Spleen (tissue), 11 donors: ENCODE measurements around the gene KRTAP9-9. TPM values are rescaled to one million over a fixed set of nuclear protein-coding genes. Genes with fewer than 3 reads are reported as not detected.
"Not testable (repeated sequence)": the region's sequence is repeated elsewhere in the genome, so short reads cannot be mapped to it uniquely, and the experiment has no call there.

Experiments
- DNase-seq: peaks from one replicate; pipeline ENCODE4 v3.0.0-alpha.2; 2020
- H3K27ac ChIP-seq, 8 donors: fragments of 200-600 bp; sonication (generic) in 7 of 8; 1 replicate in 4 of 8; 2 replicates in 4 of 8; pipeline versions ENCODE4 v1.5.0 to v1.8.0; 2016 to 2021; ENCODE audit warnings: inconsistent platforms in 4 of 8, mild to moderate bottlenecking in 4 of 8, moderate library complexity in 1 of 8
- H3K27me3 ChIP-seq, 7 donors: fragments of 200-600 bp; sonication (generic) in 6 of 7; replicated peaks in 1 of 7; 1 replicate in 4 of 7; 2 replicates in 3 of 7; pipeline versions ENCODE4 v1.5.0 to v1.8.0; 2016 to 2021; ENCODE audit warnings: inconsistent platforms in 3 of 7, mild to moderate bottlenecking in 1 of 7
- H3K36me3 ChIP-seq, 6 donors: fragments of 200-600 bp; sonication (generic) in 5 of 6; 1 replicate in 4 of 6; 2 replicates in 2 of 6; pipeline versions ENCODE4 v1.5.0 to v1.8.0; 2016 to 2021; ENCODE audit warnings: inconsistent platforms in 2 of 6
- H3K4me1 ChIP-seq, 6 donors: fragments of 200-600 bp; sonication (generic) in 5 of 6; 1 replicate in 3 of 6; 2 replicates in 3 of 6; pipeline versions ENCODE4 v1.5.0 to v1.8.0; 2016 to 2021; ENCODE audit warnings: inconsistent platforms in 3 of 6
- H3K4me3 ChIP-seq, 8 donors: fragments of 200-600 bp; sonication (generic) in 7 of 8; 1 replicate in 4 of 8; 2 replicates in 4 of 8; pipeline versions ENCODE4 v1.5.0 to v1.8.0; 2016 to 2021; ENCODE audit warnings: inconsistent platforms in 4 of 8, mild to moderate bottlenecking in 4 of 8, moderate library complexity in 2 of 8
- H3K9me3 ChIP-seq, 8 donors: fragments of 200-600 bp; sonication (generic) in 7 of 8; 1 replicate in 4 of 8; 2 replicates in 4 of 8; pipeline versions ENCODE4 v1.5.0 to v1.8.0; 2016 to 2021; ENCODE audit warnings: inconsistent platforms in 4 of 8
- POLR2A ChIP-seq, 3 donors: fragments of 450-650 bp; IDR thresholded peaks; one replicate each; pipeline ENCODE4 v1.5.1; 2017; ENCODE audit warnings: antibody characterized with exemption in 3 of 3, mild to moderate bottlenecking in 1 of 3
- POLR2AphosphoS5 ChIP-seq, 3 donors: sonication (generic); formaldehyde crosslinking; IDR thresholded peaks; one replicate each; pipeline ENCODE4 v1.5.1; 2017; ENCODE audit warnings: antibody characterized with exemption in 3 of 3
- WGBS, 5 donors: extraction: QIAGEN DNeasy Blood & Tissue Kit in 3 of 5; methylation state at CpG; one replicate each; pipeline versions ENCODE4 v1.1.5 to v1.1.7; 2013 to 2018; 5-methylcytosine and 5-hydroxymethylcytosine counted together
- intact Hi-C: fragments of 100-400 bp; cut with DNase I; formaldehyde crosslinking; loops from one replicate; pipeline ENCODE4 v1.15.0; 2023; ENCODE audit warnings: low total_unique reads
- polyA plus RNA-seq, 3 donors: library from polyadenylated mRNA; stranded (reverse); fragments of 200-250 nt; gene quantifications; one replicate each; pipeline ENCODE4 v1.2.1, GENCODE V29; 2013
- total RNA-seq, 7 donors: library from RNA; depleted of rRNA in 3 of 7; stranded (reverse); fragments of >200 nt in 3 of 7; fragmentation: NEBNext Ultra II Directional in 4 of 7; extraction: Animal tissue kit (Norgen Biotek cat#: 25700) in 4 of 7; gene quantifications; one replicate each; pipeline versions ENCODE4 v1.1.0 to v1.2.1, GENCODE V29; 2016 to 2021
- TF ChIP-seq, protein P1 (sequence below), 11 experiments: fragments of 200-600 bp in 7 of 11; fragments of 450-650 bp in 4 of 11; sonication (generic) in 4 of 11; IDR thresholded peaks in 8 of 11; conservative IDR thresholded peaks in 3 of 11; 1 replicate in 7 of 11; 2 replicates in 4 of 11; pipeline versions ENCODE4 v1.4.0 to v1.8.0; 2016 to 2021; ENCODE audit warnings: antibody characterized with exemption in 11 of 11, inconsistent platforms in 4 of 11, mild to moderate bottlenecking in 1 of 11
- donor health status: healthy with polysubstance abuse.
- donor health status: DM: no; HTN: no; CAD: no; lungs with moderate emphysema.
- donor health status: DM: no; HTN: no; CAD: no.
- donor health status: Bipolar disorder and iron deficiency.
- donor health status: healthy.
- donor health status: DM: no; HTN: no; CAD: no.
- donor health status: DM: yes; HTN: yes; CAD: no.

KRTAP9-9 gene
- total and polyA plus RNA-seq, 10 donors, result not detected

DNA sequence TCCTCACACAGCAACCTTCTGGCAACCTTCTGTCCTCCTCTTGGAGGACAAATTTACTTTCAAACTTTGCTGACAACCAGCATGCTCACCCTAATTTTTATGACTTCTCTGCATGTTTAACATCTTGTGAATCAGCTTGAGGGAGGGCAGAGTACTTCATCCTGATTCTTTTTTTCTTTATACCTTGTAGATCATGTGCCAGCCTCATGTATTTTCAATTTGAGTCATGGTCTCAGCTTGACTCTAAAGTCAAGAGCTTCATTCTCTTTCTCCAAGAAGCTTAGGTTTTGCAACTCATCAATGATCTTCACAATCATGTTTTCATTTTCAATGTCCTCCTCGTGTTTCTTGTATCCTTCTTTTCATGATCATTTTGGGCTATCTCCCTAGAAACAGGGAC, 16.7 kb downstream of the KRTAP9-9 start:
- no peak for DNase-seq
- Histone ChIP-seq H3K4me1 (no peaks in the 10 kb centered on the region), H3K27ac (no peak overlapping the region), H3K27me3 (peaks cover 0 to 4% (median 0%) of the 10 kb centered on the region in 7 donors), H3K36me3 (no peaks in the 10 kb centered on the region), H3K4me3 (no peak overlapping the region), H3K9me3 (no peaks in the 10 kb centered on the region)
- intact Hi-C loops, result no loop called here
- TF ChIP-seq POLR2A (IDR thresholded peaks at IDR 0.05) (no peak), POLR2AphosphoS5 (IDR thresholded peaks at IDR 0.05) (no peak)
- TF ChIP-seq, protein P1, sequence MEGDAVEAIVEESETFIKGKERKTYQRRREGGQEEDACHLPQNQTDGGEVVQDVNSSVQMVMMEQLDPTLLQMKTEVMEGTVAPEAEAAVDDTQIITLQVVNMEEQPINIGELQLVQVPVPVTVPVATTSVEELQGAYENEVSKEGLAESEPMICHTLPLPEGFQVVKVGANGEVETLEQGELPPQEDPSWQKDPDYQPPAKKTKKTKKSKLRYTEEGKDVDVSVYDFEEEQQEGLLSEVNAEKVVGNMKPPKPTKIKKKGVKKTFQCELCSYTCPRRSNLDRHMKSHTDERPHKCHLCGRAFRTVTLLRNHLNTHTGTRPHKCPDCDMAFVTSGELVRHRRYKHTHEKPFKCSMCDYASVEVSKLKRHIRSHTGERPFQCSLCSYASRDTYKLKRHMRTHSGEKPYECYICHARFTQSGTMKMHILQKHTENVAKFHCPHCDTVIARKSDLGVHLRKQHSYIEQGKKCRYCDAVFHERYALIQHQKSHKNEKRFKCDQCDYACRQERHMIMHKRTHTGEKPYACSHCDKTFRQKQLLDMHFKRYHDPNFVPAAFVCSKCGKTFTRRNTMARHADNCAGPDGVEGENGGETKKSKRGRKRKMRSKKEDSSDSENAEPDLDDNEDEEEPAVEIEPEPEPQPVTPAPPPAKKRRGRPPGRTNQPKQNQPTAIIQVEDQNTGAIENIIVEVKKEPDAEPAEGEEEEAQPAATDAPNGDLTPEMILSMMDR (IDR thresholded peaks at IDR 0.05 in 8 of 11, conservative IDR thresholded peaks at IDR 0.05 in 3 of 11), result no peak
- 32 to 68% (median 50%) methylated on average over 1 of the region's 1 CpG; no CpG with 5 or more reads in 2 of the 5 donors for WGBS, 5 donors

DNA sequence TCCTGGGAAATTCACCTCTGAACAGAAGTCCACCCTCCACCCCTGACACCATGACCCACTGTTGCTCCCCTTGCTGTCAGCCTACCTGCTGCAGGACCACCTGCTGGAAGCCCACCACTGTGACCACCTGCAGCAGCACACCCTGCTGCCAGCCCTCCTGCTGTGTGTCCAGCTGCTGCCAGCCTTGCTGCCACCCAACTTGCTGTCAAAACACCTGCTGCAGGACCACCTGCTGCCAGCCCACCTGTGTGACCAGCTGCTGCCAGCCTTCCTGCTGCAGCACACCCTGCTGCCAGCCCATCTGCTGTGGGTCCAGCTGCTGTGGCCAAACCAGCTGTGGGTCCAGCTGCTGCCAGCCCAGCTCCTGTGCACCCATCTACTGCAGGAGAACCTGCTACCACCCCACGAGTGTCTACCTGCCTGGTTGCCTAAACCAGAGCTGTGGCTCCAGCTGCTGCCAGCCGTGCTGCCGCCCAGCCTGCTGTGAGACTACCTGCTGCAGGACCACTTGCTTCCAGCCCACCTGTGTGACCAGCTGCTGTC, 20.5 kb downstream of the KRTAP9-9 start, which contains the start of gene KRTAP9-7:
Gene KRTAP9-7, plus strand, starts transcription at position 51 of the 543 bp plus-strand sequence. Its CDS starts 0 bp downstream, at position 51.
- not testable (repeated sequence) for H3K27ac ChIP-seq, DNase-seq

DNA sequence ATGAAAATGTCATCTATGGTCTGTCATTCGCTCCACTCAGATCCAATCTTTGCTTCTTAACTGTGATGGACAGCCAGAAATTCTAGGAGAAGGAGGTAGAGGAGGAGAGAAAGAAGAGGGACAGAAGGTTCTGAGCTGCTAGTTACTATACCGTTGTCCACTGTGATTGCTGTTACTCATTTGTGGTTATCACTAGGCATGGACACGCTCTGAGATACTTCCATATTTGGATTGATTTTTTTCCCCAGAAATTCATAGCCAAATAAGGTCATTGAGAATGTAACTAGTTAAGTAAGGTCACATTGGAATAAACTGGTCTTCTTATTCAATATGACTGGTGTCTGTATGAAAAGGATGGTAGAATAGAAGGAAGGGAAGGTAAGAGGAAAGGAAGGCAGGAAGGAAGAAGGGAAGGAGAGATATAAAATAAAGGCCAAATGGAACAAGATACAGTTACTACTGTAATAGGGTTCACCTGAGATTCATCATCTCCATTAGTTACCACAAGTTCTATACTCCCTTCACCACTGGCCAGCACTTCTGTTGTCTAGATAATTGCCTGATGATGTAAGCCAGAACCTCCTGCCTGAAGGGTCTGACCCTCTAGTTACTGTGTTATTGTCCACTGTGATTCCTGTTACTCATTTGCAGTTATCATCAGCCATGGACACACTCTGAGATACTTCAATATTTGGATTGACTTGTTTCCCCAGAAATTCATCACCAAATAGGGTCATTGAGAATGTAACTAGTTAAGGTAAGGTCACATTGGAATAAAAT, 23.2 kb downstream of the KRTAP9-9 start:
- Histone ChIP-seq H3K36me3 (no peaks in the 10 kb centered on the region), H3K9me3 (peaks cover 0 to 2% (median 0%) of the 10 kb centered on the region in 8 donors), H3K27ac (no peak overlapping the region), H3K4me1 (no peaks in the 10 kb centered on the region), H3K4me3 (no peak overlapping the region), H3K27me3 (peaks cover 0 to 4% (median 0%) of the 10 kb centered on the region in 7 donors)
- WGBS, 5 donors, result 77 to 95% (median 91%) methylated on average over 3 of the region's 3 CpGs
- no peak for DNase-seq
- TF ChIP-seq, protein P1 (IDR thresholded peaks at IDR 0.05 in 8 of 11, conservative IDR thresholded peaks at IDR 0.05 in 3 of 11), result no peak
- TF ChIP-seq POLR2A (IDR thresholded peaks at IDR 0.05) (no peak), POLR2AphosphoS5 (IDR thresholded peaks at IDR 0.05) (no peak)
- intact Hi-C loops, result no loop called here

More for the DNA sequence above, 20.5 kb downstream of the KRTAP9-9 start, which contains the start of gene KRTAP9-7:
- H3K9me3 ChIP-seq, H3K4me3 ChIP-seq, H3K27me3 ChIP-seq, H3K4me1 ChIP-seq, H3K36me3 ChIP-seq, intact Hi-C loops: not testable (repeated sequence)
- 73 to 94% (median 81%) methylated on average over 3 of the region's 3 CpGs for WGBS, 5 donors

DNA sequence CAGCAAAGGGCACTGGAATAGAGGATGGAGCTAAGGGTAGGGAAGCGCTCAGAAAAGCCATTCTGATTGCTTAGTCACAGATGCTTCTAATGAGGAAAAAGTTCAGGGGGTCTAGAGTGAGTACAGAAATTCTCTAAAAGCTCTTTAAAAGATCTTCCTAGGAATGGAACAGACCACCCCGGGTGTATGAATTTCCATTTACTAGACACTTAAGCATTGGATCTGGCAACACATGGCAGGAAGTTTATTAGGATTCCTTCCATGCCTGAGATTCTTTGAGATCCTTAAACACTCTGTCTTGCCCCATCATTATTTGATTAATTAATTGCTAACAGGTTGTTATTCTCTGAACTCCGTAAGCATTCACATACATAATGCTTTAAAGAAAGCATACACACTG, 28.9 kb downstream of the KRTAP9-9 start:
- intact Hi-C loops, result no loop called here
- no peak for DNase-seq
- Histone ChIP-seq H3K9me3 (peaks cover 0 to 2% (median 0%) of the 10 kb centered on the region in 8 donors), H3K27me3 (no peaks in the 10 kb centered on the region), H3K27ac (no peak overlapping the region), H3K4me3 (no peak overlapping the region), H3K36me3 (no peaks in the 10 kb centered on the region), H3K4me1 (peaks cover 0 to 15% (median 2%) of the 10 kb centered on the region in 6 donors)
- 58 to 74% (median 69%) methylated on average over 3 of the region's 3 CpGs for WGBS, 5 donors
- TF ChIP-seq POLR2A (IDR thresholded peaks at IDR 0.05), result no peak
- TF ChIP-seq, protein P1 (IDR thresholded peaks at IDR 0.05 in 8 of 11, conservative IDR thresholded peaks at IDR 0.05 in 3 of 11), result no peak
- no peak for TF ChIP-seq POLR2AphosphoS5 (IDR thresholded peaks at IDR 0.05)
